Measurements from ENCODE around the gene GADD45GIP1. TPM values are rescaled to one million over a fixed set of nuclear protein-coding genes. Genes with fewer than 3 reads are reported as not detected.

The GADD45GIP1 gene
- total and polyA plus RNA-seq, 4 experiments from 2014 or later = 14.7 to 65.1 (median 39.4) TPM

- no peaks in the 10 kb centered on the region for H3K9me3 ChIP-seq (ENCODE audit: control insufficient read depth in 1 of 2, low read length in 2 of 2)
- Mint-ChIP-seq H3K9me3 (peaks cover 0 to 6% (median 0%) of the 10 kb centered on the region in 8 donors), H3K36me3 (peaks cover 0 to 2% of the 10 kb centered on the region in 2 donors), H3K27me3 (peaks cover 5 to 19% of the 10 kb centered on the region in 2 donors), H3K4me1 (peaks cover 10 to 19% (median 13%) of the 10 kb centered on the region in 4 donors), H3K27ac (peak within 1 kb of the TSS in 6 of 7 donors; percentile 27 to 96 (median 80)), H3K4me3 (peak within 1 kb of the TSS; percentile 88 to 97 (median 90))
- ChIA-PET POLR2A (ENCODE audit: partially characterized antibody) (no interaction called here), CTCF (ENCODE audit: partially characterized antibody) (interaction anchor here (1.3 to 2.3 kb wide), 2 partner anchors 12 to 66 kb away, joined by 3 to 9 read pairs; no protein-coding TSS in a partner anchor)
- peaks cover 5% of the 10 kb centered on the region for H3K4me1 ChIP-seq (ENCODE audit: insufficient read depth, low read length)
- H3K27ac ChIP-seq (ENCODE audit: low read depth, low read length) = no peak within 1 kb of the TSS
- H3K27me3 ChIP-seq (ENCODE audit: insufficient read depth, low read length) = no peaks in the 10 kb centered on the region
- H3K36me3 ChIP-seq (ENCODE audit: insufficient read depth, low read length) = no peaks in the 10 kb centered on the region
- peak; percentile 41 to 59 (median 51) for DNase-seq
- intact Hi-C loops (cut with micrococcal nuclease) = loop anchor here (1.0 kb wide), 2 partner anchors 12 to 17 kb away; no protein-coding TSS in a partner anchor
- peak within 1 kb of the TSS in 1 of 2 donors; percentile 67 for H3K4me3 ChIP-seq (ENCODE audit: low read length in 2 of 2)
Measured at GRCh38 chr19:12994701-12995595, 37.9 kb upstream of the GADD45GIP1 start, which contains the start of gene NFIX. TSS of gene NFIX (plus strand) at chr19:12995475. CDS start at chr19:12995838, 363 bp downstream.

GRCh38 chr19:12993562-12993961 is 36.5 kb upstream of the GADD45GIP1 start:
- Mint-ChIP-seq H3K27me3 (peaks cover 5 to 19% of the 10 kb centered on the region in 2 donors), H3K4me3 (peak overlapping the region in 7 of 8 donors; percentile 5 to 89 (median 62)), H3K36me3 (peaks cover 0 to 2% of the 10 kb centered on the region in 2 donors), H3K27ac (peak overlapping the region in 1 of 7 donors; percentile 76), H3K4me1 (peaks cover 8 to 19% (median 12%) of the 10 kb centered on the region in 4 donors), H3K9me3 (peaks cover 0 to 6% (median 0%) of the 10 kb centered on the region in 8 donors)
- intact Hi-C loops (cut with micrococcal nuclease) = no loop called here
- Histone ChIP-seq H3K27ac (ENCODE audit: low read depth, low read length) (no peak overlapping the region), H3K9me3 (ENCODE audit: control insufficient read depth in 1 of 2, low read length in 2 of 2) (no peaks in the 10 kb centered on the region), H3K36me3 (ENCODE audit: insufficient read depth, low read length) (no peaks in the 10 kb centered on the region), H3K4me1 (ENCODE audit: insufficient read depth, low read length) (peaks cover 5% of the 10 kb centered on the region), H3K27me3 (ENCODE audit: insufficient read depth, low read length) (no peaks in the 10 kb centered on the region), H3K4me3 (ENCODE audit: low read length in 2 of 2) (no peak overlapping the region)
- no peak for DNase-seq
- POLR2A ChIA-PET (ENCODE audit: partially characterized antibody) = no interaction called here
- CTCF ChIA-PET (ENCODE audit: partially characterized antibody) = interaction anchor here (1.1 to 2.3 kb wide), 3 partner anchors 10 to 68 kb away, joined by 3 to 9 read pairs (median 4); no protein-coding TSS in a partner anchor

GRCh38 chr19:12992729-12993128 is 35.7 kb upstream of the GADD45GIP1 start:
- intact Hi-C loops (cut with micrococcal nuclease) = no loop called here
- ChIA-PET POLR2A (ENCODE audit: partially characterized antibody) (no interaction called here), CTCF (ENCODE audit: partially characterized antibody) (interaction anchor here (0.8 to 2.3 kb wide), 3 partner anchors 15 to 69 kb away, joined by 3 to 9 read pairs (median 4); no protein-coding TSS in a partner anchor)
- no peak overlapping the region for H3K4me3 Mint-ChIP-seq
- H3K27ac Mint-ChIP-seq = peak overlapping the region in 1 of 7 donors; percentile 23
- H3K27me3 Mint-ChIP-seq = peaks cover 5 to 19% of the 10 kb centered on the region in 2 donors
- Histone ChIP-seq H3K4me3 (ENCODE audit: low read length in 2 of 2) (no peak overlapping the region), H3K27ac (ENCODE audit: low read depth, low read length) (no peak overlapping the region), H3K9me3 (ENCODE audit: control insufficient read depth in 1 of 2, low read length in 2 of 2) (no peaks in the 10 kb centered on the region), H3K27me3 (ENCODE audit: insufficient read depth, low read length) (no peaks in the 10 kb centered on the region), H3K4me1 (ENCODE audit: insufficient read depth, low read length) (peaks cover 5% of the 10 kb centered on the region), H3K36me3 (ENCODE audit: insufficient read depth, low read length) (no peaks in the 10 kb centered on the region)
- no peak for DNase-seq
- peaks cover 8 to 19% (median 10%) of the 10 kb centered on the region in 4 donors for H3K4me1 Mint-ChIP-seq
- peaks cover 0 to 6% (median 0%) of the 10 kb centered on the region in 8 donors for H3K9me3 Mint-ChIP-seq
- H3K36me3 Mint-ChIP-seq = peaks cover 0 to 2% of the 10 kb centered on the region in 2 donors

GRCh38 chr19:12991296-12991695 is 34.3 kb upstream of the GADD45GIP1 start:
- Histone ChIP-seq H3K36me3 (ENCODE audit: insufficient read depth, low read length) (no peaks in the 10 kb centered on the region), H3K27me3 (ENCODE audit: insufficient read depth, low read length) (no peaks in the 10 kb centered on the region), H3K27ac (ENCODE audit: low read depth, low read length) (no peak overlapping the region), H3K4me3 (ENCODE audit: low read length in 2 of 2) (no peak overlapping the region), H3K9me3 (ENCODE audit: control insufficient read depth in 1 of 2, low read length in 2 of 2) (no peaks in the 10 kb centered on the region), H3K4me1 (ENCODE audit: insufficient read depth, low read length) (peaks cover 5% of the 10 kb centered on the region)
- CTCF ChIA-PET (ENCODE audit: partially characterized antibody) = no interaction called here
- Mint-ChIP-seq H3K9me3 (peaks cover 0 to 6% (median 0%) of the 10 kb centered on the region in 8 donors), H3K27ac (peak overlapping the region in 1 of 7 donors; percentile 6), H3K4me3 (no peak overlapping the region), H3K4me1 (peaks cover 7 to 17% (median 8%) of the 10 kb centered on the region in 4 donors), H3K27me3 (peaks cover 5 to 19% of the 10 kb centered on the region in 2 donors), H3K36me3 (peaks cover 0 to 2% of the 10 kb centered on the region in 2 donors)
- no peak for DNase-seq
- POLR2A ChIA-PET (ENCODE audit: partially characterized antibody) = no interaction called here
- intact Hi-C loops (cut with micrococcal nuclease) = no loop called here

- Mint-ChIP-seq H3K9me3 (peaks cover 0 to 6% (median 0%) of the 10 kb centered on the region in 8 donors), H3K27ac (peak overlapping the region in 1 of 7 donors; percentile 6), H3K27me3 (peaks cover 5 to 19% of the 10 kb centered on the region in 2 donors), H3K36me3 (peaks cover 0 to 2% of the 10 kb centered on the region in 2 donors), H3K4me1 (peaks cover 7 to 17% (median 8%) of the 10 kb centered on the region in 4 donors), H3K4me3 (peak overlapping the region in 1 of 8 donors; percentile 8)
- H3K36me3 ChIP-seq (ENCODE audit: insufficient read depth, low read length) = no peaks in the 10 kb centered on the region
- H3K4me1 ChIP-seq (ENCODE audit: insufficient read depth, low read length) = peaks cover 5% of the 10 kb centered on the region
- no peaks in the 10 kb centered on the region for H3K27me3 ChIP-seq (ENCODE audit: insufficient read depth, low read length)
- DNase-seq = no peak
- intact Hi-C loops (cut with micrococcal nuclease) = no loop called here
- ChIA-PET CTCF (ENCODE audit: partially characterized antibody) (no interaction called here), POLR2A (ENCODE audit: partially characterized antibody) (no interaction called here)
- H3K9me3 ChIP-seq (ENCODE audit: control insufficient read depth in 1 of 2, low read length in 2 of 2) = no peaks in the 10 kb centered on the region
- no peak overlapping the region for H3K27ac ChIP-seq (ENCODE audit: low read depth, low read length)
- H3K4me3 ChIP-seq (ENCODE audit: low read length in 2 of 2) = no peak overlapping the region
Measured at GRCh38 chr19:12990853-12991252, 33.8 kb upstream of the GADD45GIP1 start.

- Mint-ChIP-seq H3K36me3 (peaks cover 0 to 2% of the 10 kb centered on the region in 2 donors), H3K27ac (no peak overlapping the region), H3K27me3 (peaks cover 5 to 19% of the 10 kb centered on the region in 2 donors), H3K4me3 (peak overlapping the region in 1 of 8 donors; percentile 8), H3K9me3 (peaks cover 0 to 6% (median 0%) of the 10 kb centered on the region in 8 donors), H3K4me1 (peaks cover 7 to 19% (median 8%) of the 10 kb centered on the region in 4 donors)
- no peaks in the 10 kb centered on the region for H3K9me3 ChIP-seq (ENCODE audit: control insufficient read depth in 1 of 2, low read length in 2 of 2)
- CTCF ChIA-PET (ENCODE audit: partially characterized antibody) = no interaction called here
- H3K4me1 ChIP-seq (ENCODE audit: insufficient read depth, low read length) = peaks cover 5% of the 10 kb centered on the region
- no peak overlapping the region for H3K4me3 ChIP-seq (ENCODE audit: low read length in 2 of 2)
- H3K36me3 ChIP-seq (ENCODE audit: insufficient read depth, low read length) = no peaks in the 10 kb centered on the region
- DNase-seq = no peak
- H3K27ac ChIP-seq (ENCODE audit: low read depth, low read length) = no peak overlapping the region
- no peaks in the 10 kb centered on the region for H3K27me3 ChIP-seq (ENCODE audit: insufficient read depth, low read length)
- intact Hi-C loops (cut with micrococcal nuclease) = no loop called here
- POLR2A ChIA-PET (ENCODE audit: partially characterized antibody) = no interaction called here
Measured at GRCh38 chr19:12990431-12990830, 33.4 kb upstream of the GADD45GIP1 start.

GRCh38 chr19:12987781-12988180 is 30.8 kb upstream of the GADD45GIP1 start:
- Histone ChIP-seq H3K4me3 (ENCODE audit: low read length in 2 of 2) (no peak overlapping the region), H3K27ac (ENCODE audit: low read depth, low read length) (no peak overlapping the region), H3K4me1 (ENCODE audit: insufficient read depth, low read length) (peaks cover 14% of the 10 kb centered on the region), H3K27me3 (ENCODE audit: insufficient read depth, low read length) (no peaks in the 10 kb centered on the region), H3K9me3 (ENCODE audit: control insufficient read depth in 1 of 2, low read length in 2 of 2) (no peaks in the 10 kb centered on the region), H3K36me3 (ENCODE audit: insufficient read depth, low read length) (no peaks in the 10 kb centered on the region)
- POLR2A ChIA-PET (ENCODE audit: partially characterized antibody) = no interaction called here
- no peak overlapping the region for H3K27ac Mint-ChIP-seq
- H3K4me1 Mint-ChIP-seq = peaks cover 0 to 13% (median 6%) of the 10 kb centered on the region in 4 donors
- H3K27me3 Mint-ChIP-seq = peaks cover 0 to 10% of the 10 kb centered on the region in 2 donors
- intact Hi-C loops (cut with micrococcal nuclease) = loop anchor here (5.0 kb wide), 1 partner anchor 745 kb away; no protein-coding TSS in a partner anchor
- CTCF ChIA-PET (ENCODE audit: partially characterized antibody) = no interaction called here
- H3K9me3 Mint-ChIP-seq = no peaks in the 10 kb centered on the region
- no peaks in the 10 kb centered on the region for H3K36me3 Mint-ChIP-seq
- no peak for DNase-seq
- no peak overlapping the region for H3K4me3 Mint-ChIP-seq
